AG04449 (cell line): ENCODE results near the gene DOCK6.

Source experiments
- CTCF ChIA-PET: fragments of 350-600 bp; formaldehyde crosslinking; extraction: SDS; loops from one replicate; lab custom pipeline; 2021; ENCODE audit warnings: antibody characterized with exemption; lab: Yijun Ruan, JAX
- POLR2A ChIA-PET: fragments of 400-600, 350-600 bp; formaldehyde crosslinking; extraction: SDS; loops from one replicate; lab custom pipeline; 2020; ENCODE audit warnings: antibody characterized with exemption, inconsistent platforms; lab: Yijun Ruan, JAX
- DNase-seq: peaks from one replicate; pipeline ENCODE4 v3.0.0-alpha.2; 2010; ENCODE audit warnings: low read depth, low spot score
- H3K4me3 ChIP-seq: 2 replicates; pipeline ENCODE4 v1.5.1; 2011; ENCODE audit warnings: low read depth, mild to moderate bottlenecking, control low read depth, low read length
- CTCF ChIP-seq: IDR thresholded peaks from one replicate; pipeline ENCODE4 v1.5.1; 2011; ENCODE audit warnings: mild to moderate bottlenecking, moderate library complexity, low read length, control low read depth, inconsistent platforms; ENCODE audit not compliant: insufficient read depth; ENCODE audit errors: missing control alignments

DOCK6 gene

GRCh38 chr19:11264452-11265176, 2.3 kb upstream of the DOCK6 start:
- H3K4me3 ChIP-seq, result no peak overlapping the region
- POLR2A ChIA-PET, result no interaction called here
- no peak for DNase-seq
- CTCF ChIA-PET, result interaction anchor here (0.8 to 1.6 kb wide), 2 partner anchors 8 to 218 kb away, joined by 3 to 5 read pairs; no protein-coding TSS in a partner anchor
- TF ChIP-seq CTCF, result no peak

DNA sequence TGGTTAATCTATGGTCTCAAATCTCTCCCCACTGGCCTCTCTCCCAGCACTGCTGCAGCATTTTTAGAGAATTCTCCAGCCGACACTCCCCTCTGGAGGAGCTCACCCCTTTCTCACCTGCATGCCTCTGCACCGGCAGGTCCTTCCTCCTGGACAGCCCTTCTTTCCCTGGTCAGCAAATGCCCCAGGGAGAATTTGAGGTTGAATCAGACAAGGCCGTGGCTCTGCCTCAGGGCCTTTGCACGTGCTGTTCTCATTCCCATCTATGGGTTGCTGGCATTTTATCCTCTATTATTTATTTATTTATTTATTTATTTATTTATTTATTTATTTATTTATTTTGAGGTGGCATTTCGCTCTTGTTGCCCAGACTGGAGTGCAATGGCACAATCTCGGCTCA, 1.4 kb upstream of the DOCK6 start:
- no peak overlapping the region for H3K4me3 ChIP-seq
- POLR2A ChIA-PET, result no interaction called here
- DNase-seq, result no peak
- CTCF ChIA-PET, result interaction anchor here (1.0 to 1.7 kb wide), 2 partner anchors 11 to 16 kb away, joined by 3 to 5 read pairs; no protein-coding TSS in a partner anchor
- TF ChIP-seq CTCF, result no peak

DNA sequence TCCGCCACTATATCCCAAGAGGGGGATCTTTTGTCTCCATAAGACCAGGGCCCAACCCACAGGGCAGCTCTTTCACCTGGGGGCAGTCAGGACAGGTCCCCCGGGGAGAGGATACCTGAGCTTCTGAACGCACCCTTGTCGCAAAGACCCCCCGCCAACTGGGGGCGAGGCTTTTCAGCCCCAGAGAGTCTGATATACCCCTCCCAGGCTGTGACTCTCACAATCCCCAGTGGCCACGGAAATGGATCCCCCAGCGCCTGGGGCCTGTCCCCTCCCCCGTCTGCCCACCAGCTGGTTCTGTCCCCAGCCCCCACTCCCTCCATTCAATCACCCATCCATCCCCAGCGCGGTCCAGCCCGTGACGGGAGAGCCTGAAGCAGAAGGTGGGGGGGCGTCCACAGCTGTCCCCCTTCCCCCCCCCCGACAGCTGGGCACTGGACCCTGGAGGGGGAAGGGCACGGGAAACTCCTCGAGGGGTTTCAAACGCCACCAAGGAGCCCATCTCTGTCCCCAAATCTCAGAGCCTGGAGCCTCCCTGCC, 823 bp downstream of the DOCK6 start:
- DNase-seq, result no peak
- TF ChIP-seq CTCF, result no peak
- POLR2A ChIA-PET, result no interaction called here
- CTCF ChIA-PET, result interaction anchor here (0.7 to 2.3 kb wide), 3 partner anchors 11 to 221 kb away, joined by 3 to 7 read pairs (median 6); no protein-coding TSS in a partner anchor
- H3K4me3 ChIP-seq, result peak overlapping the region; percentile 70

- no peak for DNase-seq
- TF ChIP-seq CTCF, result no peak
- ChIA-PET CTCF (interaction anchor here (1.9 to 2.3 kb wide), 2 partner anchors 11 to 222 kb away, joined by 6 to 7 read pairs; no protein-coding TSS in a partner anchor), POLR2A (no interaction called here)
- no peak overlapping the region; the same call in 1 of the 2 replicates for H3K4me3 ChIP-seq
Measured at GRCh38 chr19:11260996-11261395, 1.3 kb downstream of the DOCK6 start.

- CTCF ChIA-PET, result interaction anchor here (1.0 kb wide), 1 partner anchor 15 kb away, joined by 4 read pairs; no protein-coding TSS in a partner anchor
- POLR2A ChIA-PET, result interaction anchor here (0.6 kb wide), 1 partner anchor 17 kb away, joined by 5 read pairs; no protein-coding TSS in a partner anchor
Measured at GRCh38 chr19:11257846-11258380, 4.4 kb downstream of the DOCK6 start.

More at GRCh38 chr19:11257846-11258380, 4.4 kb downstream of the DOCK6 start:
- DNase-seq, result no peak
- no peak overlapping the region for H3K4me3 ChIP-seq
- TF ChIP-seq CTCF, result no peak
